Superior temporal gyrus (tissue), 1 donor: ENCODE data around the gene ARHGAP15.

Experiments used
- DNase-seq: peaks from one replicate; pipeline ENCODE4 v3.0.0-alpha.2; 2016; ENCODE audit errors: extremely low spot score

ARHGAP15 gene

GRCh38 chr2:143581134-143581533 is 451.9 kb downstream of the ARHGAP15 start:
- DNase-seq: no peak

GRCh38 chr2:143582046-143582747 is 453.0 kb downstream of the ARHGAP15 start:
- peak; percentile 75 for DNase-seq

- DNase-seq: no peak
Measured at GRCh38 chr2:143584936-143585335, 455.7 kb downstream of the ARHGAP15 start.

DNA sequence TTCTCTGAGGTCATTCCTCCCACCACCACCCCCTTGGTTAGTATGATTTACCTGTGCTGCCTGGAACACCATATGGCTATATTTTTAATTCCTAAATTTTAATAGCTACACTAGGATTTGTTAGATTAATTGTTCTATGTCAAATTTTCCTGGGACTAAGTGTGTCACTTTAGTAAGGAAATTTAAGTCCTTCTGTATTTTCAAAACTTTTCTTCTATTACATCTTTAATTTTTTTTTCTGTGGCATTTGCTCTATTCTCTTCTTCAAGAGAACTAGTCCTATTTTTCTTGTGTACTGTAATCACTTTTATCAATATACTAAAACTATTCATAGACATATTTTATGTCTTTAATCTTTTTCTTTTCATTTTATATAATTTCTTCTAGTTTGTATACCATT is 456.9 kb downstream of the ARHGAP15 start:
- DNase-seq: no peak

- no peak for DNase-seq
Measured at GRCh38 chr2:143588746-143589145, 459.5 kb downstream of the ARHGAP15 start.

DNA sequence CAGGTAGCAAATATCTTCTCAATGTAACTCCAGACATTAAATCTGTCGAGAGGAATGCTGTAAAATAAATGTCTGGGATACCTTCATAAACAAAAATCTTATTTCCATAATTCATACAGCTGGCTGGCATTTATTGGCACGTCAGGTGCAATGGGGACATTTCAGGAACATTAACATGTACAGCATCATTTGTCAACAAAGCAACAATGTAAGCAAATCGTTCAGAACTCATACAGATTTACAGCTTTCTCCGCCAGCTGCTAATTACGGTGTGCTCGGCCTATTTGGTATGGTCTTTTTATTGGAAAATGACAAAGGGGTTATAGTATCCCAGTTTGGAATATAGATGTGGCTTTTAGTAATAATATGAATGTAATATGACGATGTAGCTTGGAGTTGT is 464.9 kb downstream of the ARHGAP15 start:
- no peak for DNase-seq

DNA sequence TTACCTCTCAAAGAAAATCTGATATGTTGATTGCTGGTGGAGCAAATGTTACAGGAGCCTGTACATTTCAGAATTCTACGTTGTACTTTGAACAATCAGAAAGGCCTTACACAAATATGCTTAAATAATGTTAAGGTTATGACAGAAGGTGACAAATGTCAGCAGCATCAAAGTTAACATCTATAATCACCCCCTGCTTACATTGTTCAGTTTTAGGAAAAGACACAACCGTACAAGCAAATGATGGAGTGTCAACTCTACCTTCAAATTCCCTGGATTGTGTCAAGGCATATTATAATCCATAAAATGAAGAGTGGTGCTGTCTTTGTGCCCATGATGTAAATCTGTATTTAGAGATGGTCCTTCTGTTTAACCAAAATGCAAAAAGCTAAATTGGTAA is 465.5 kb downstream of the ARHGAP15 start:
- no peak for DNase-seq

DNA sequence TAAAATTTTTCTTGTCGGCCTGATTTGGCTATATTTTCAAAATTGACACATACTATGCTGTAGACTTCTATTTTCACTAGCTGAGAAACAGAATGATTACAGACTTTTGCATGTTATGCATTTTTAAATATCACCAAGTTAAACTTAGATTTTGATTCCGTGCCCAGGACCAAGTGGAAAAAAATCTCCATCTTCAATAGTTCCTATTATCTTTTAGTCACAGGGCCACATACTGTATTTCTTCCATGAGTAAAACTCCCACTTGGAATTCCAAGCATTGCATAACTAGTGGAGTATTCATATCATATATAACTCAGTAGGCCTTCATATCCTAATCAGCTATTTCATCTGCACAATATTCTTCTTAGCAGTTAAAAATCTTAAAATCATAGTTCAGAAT is 470.9 kb downstream of the ARHGAP15 start:
- DNase-seq: no peak

- no peak for DNase-seq
Measured at GRCh38 chr2:143601828-143602227, 472.6 kb downstream of the ARHGAP15 start.

- no peak for DNase-seq
Measured at GRCh38 chr2:143603035-143603655, 473.9 kb downstream of the ARHGAP15 start.

DNA sequence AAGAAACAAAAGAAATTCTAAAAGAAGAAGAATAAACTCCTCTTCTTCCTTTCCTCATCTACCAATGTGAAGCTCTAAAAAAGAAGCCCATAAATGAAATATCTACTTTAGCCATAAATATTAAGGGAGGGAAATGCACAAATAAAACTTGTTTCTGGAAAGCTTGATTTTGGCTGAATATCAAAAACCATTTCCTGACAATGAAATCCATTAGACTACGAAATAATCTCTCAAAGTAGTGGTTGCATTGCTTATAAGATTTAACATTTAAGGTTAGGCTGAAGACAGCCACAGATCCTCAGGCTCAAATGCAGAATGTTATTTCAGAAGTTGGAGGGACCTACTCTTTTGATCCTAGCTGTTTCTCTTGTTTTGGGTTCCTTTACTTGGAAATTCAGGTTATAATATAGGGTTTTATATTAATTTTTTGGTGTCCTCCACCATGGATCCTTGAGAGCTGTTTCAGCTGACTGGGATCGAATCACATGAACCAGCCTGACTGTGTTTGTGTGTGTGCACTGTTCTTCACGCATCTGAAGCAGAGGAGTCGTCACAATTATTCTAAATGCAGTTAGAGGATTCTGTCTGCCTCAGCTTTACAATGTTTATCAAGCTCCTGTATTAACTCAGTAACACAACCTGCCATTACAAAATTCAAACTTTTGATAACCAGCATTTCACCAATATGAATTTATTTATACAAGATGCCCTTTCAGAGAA is 474.8 kb downstream of the ARHGAP15 start:
- peak; percentile 57 for DNase-seq

- DNase-seq: peak; percentile 45
Measured at GRCh38 chr2:143604566-143604959, 475.3 kb downstream of the ARHGAP15 start.

DNA sequence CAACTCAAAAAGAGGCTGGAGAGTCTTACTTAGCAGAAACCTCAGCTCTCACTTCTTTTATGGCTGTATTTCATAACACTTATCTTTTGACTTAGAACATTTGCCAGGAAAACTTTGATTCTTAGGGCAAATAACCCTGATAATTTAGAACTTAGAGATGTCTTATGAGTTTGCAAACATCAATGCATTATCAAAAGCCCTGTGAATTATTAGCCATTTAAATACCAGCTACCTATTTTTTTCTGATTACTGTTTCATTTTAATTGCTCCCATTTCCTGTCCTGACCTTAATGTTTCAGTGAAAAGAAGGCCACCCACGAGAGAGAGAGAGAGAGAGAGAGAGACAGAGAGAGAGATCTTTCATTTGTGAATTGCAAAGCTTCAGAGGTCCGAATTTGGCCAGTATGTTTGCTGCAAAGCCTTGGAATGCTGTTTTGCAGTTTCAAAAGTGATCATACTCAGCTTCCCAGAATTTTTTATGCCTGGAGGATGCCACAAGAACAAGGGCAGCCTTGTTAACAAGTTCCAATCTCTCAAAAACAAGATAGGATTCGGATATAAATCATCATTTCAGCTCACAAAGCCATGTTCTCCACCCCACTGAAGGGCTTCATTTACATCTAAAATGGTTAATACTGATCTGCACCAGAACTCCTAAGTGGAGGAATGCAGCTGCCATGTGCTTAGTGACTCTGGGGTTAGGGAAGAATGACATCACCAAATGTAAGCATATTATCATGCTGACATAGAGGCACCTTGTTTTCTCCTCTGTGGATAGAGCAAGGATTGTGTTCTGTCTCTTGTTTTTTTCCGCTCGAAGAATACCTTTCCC is 478.2 kb downstream of the ARHGAP15 start:
- peak; percentile 18 for DNase-seq

DNA sequence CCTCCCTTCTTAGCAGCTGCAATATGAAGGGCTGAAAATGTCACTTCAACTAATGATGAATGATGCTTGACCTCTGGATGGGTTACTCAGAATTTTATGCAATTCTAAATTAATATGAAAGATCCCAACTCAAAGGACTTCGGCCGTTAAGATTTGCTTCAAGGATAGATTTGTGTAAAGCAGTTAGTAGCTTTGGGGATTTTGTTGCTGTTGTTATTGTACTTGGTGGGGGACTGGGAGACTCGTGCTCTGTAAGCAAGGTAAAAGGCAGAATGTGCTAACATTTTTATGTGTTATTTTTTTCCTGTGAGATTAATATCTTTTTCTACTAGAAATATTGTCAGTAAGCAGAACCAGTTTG is 478.8 kb downstream of the ARHGAP15 start:
- DNase-seq: peak; percentile 54

DNA sequence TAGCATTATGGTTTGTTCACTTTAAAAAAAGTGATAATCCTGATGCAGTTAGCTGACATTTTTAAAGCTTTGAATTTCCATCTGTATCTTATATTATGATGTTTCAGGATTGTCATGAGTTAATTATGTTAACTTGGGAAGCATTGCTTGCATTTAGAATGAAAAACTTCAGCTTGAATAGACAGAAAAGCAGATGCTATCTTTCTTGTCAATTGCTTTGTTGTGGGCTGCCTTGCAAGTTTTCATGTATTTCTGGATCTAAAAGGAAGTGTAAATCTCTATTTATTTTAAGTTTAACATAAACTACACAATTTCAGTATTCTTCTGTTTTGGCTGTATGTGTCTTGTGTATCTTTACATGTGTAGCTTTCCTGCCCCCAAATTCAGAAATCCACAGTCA is 479.5 kb downstream of the ARHGAP15 start:
- peak; percentile 38 for DNase-seq

GRCh38 chr2:143611336-143611735 is 482.1 kb downstream of the ARHGAP15 start:
- DNase-seq: no peak

GRCh38 chr2:143615562-143615961 is 486.3 kb downstream of the ARHGAP15 start:
- peak; percentile 61 for DNase-seq

DNA sequence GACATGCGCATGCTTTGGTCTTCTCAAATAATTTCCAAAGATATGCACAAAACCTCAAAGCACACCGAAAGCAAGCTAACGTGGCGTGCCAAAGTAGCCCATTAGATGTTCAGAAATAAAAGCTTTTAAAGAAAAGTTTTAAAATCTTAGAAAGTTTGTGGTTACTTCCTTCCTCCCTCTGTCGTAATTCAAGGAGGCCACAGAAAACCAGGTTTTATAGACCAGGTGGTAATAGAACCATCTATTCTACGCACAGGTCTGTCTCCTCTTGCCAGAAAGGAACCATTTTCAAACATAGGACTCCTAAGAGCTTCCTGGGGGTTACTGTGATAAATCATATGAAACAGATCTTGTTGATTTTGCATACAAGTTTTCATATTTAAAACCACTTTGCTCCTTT is 487.2 kb downstream of the ARHGAP15 start:
- no peak for DNase-seq

DNA sequence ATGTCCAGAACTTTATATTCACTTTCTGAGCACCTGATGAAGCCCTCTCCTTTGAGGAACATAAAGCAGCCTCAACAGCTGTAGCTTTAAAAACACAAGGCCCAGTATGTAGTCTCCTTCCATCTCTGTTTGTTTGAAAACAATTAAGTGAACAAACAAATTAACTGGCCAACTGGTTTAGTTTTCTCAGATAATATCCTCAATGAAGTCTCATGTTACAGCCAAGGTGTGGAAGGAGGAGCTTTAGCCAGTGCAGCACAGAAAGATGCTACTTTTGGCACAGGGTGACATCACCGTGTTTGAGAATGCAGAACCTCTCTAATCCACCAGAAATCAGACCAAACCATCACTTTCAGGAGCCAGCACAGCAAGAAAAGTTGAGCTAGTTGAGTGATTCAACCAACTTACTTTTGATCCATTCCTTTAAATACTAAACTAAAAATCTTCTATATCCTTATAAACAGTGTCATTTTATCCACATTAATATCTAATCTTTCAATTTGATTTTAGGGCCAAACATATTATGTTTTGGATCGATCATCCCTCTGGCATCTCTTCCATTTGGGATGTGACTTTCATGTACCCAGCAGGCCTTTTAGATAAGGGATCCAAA is 488.7 kb downstream of the ARHGAP15 start:
- no peak for DNase-seq

DNA sequence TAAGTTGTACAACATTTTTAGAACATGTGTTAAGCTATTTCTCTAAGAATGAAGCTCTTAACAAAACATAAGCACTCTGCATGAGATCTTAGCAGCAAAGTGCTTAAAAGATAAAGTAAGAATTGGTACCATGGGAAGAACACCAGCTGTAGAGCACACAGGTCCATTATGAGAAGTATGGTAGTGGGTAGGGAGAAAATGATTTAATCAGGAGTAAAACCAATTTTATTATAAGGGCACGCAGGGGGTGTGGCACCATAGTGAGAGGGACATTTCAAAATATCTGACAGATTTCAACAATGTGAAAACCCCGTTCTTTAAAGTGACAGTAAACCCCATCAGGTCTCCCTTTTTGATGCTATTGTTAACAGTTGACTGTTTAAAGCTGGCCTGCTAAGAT is 492.9 kb downstream of the ARHGAP15 start:
- DNase-seq: no peak

- DNase-seq: no peak
Measured at GRCh38 chr2:143623231-143623908, 494.2 kb downstream of the ARHGAP15 start.
